CD4-positive, alpha-beta T cell treated with Interleukin-10 for 1 hour (primary cell): ENCODE data around the gene SMAD2.

Source experiments
- DNase-seq: peaks from one replicate; pipeline ENCODE4 v3.0.0-alpha.2; 2020

SMAD2 gene

GRCh38 chr18:47931718-47932103 lies 1.3 kb upstream of the SMAD2 start:
- DNase-seq, result peak; percentile 53

DNA sequence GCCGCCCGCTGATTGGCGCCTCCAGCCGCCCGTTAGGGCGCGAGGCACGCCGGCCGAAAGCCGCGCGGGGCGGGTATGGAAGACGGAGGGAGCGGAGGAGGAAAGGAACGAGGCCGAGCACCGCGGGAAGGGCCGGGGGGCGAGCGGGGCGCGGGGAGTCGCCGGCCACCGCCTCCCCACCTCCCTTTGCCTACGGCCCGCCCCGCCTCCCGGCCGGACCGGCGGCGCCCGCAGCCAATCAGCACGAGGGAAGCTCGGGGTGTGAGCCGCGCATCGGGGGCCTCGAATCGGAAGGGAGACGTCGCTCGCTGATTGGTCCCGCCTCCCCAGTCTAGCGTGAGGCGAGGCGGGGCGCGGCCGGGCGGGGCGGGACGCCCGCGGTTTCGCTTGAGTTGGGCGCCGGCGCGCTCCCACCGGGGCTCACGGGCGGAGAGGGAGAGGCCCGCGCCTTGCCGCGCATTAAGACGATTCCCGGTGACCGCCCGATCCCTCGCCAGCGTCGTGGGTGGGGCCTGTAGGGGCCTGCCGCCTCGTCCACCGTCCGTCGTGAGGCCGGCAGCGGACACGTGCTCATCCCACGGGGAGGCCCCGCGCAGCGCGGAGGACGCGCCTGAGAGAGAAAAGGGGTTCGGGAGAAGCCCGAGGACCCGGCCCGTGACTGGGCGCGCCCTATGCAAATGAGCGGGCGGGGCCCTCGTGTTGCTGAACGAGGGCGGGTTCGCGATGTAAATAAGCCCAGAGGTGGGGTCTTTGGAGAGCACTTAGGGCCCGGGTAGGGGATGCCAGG lies 665 bp upstream of the SMAD2 start:
- DNase-seq, result peak; percentile 95

DNA sequence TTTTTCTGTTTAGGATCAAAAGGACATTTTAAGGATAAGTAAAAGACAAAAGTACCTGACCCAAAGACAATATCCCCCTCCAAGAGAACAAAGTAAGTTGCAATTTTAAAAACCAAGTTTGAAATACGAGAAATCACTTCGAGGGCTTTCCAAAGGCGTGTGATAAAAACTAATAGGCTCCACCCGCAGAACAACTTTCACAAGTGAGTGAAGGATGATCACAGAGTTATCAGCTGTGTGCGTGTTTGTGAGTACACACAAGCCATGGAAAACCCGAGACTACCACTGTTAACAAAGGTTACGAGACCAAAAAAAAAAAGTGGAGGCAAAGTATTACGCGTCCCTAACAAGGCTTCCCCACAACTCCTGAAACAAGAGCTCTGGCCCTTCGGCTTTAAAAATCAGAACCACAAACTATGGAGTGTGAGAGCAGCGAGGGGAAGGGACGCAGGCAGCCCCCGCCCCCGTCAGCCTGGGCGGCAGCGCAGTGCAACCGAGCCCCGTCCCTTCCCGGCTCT lies 719 bp downstream of the SMAD2 start:
- DNase-seq, result peak; percentile 40

- peak; percentile 38 for DNase-seq
These were observed 2.0 kb downstream of the SMAD2 start for GRCh38 chr18:47928466-47928865.

DNA sequence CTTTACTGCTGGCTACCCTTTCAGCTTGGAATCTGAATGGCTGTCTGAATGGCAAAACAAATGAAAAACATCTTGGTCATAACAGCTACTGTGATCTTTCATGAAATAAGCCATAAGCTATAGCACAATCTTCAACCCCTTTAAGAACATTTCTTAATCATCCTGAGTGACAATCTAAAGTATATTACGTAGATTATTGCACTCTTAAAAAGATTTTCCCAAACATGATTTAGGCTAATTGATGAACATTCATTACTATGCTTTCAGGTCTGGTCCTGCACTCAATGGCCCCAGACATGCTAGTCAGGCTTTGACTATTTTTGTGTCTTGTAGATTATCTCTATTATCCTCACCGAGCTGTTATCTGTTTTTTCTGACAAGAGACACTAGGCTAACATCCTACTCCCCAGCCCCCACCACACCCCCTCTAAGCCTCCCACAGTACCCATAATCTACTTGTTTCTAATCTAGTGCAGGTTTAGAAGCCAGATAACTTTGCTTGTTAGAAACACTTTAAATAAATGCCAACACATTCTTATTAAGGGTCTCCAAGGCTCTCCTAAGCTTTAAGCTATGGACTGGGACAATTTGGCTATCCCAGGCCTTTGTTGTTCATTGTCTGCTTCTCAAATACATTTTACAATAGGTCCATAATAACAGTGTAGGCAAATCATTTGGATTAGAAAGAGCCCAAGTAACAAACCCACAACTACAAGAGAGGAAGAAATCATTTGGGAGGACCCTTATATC lies 4.2 kb downstream of the SMAD2 start:
- DNase-seq, result no peak

- DNase-seq, result no peak
These were observed 10.5 kb downstream of the SMAD2 start for GRCh38 chr18:47919916-47920315.

DNA sequence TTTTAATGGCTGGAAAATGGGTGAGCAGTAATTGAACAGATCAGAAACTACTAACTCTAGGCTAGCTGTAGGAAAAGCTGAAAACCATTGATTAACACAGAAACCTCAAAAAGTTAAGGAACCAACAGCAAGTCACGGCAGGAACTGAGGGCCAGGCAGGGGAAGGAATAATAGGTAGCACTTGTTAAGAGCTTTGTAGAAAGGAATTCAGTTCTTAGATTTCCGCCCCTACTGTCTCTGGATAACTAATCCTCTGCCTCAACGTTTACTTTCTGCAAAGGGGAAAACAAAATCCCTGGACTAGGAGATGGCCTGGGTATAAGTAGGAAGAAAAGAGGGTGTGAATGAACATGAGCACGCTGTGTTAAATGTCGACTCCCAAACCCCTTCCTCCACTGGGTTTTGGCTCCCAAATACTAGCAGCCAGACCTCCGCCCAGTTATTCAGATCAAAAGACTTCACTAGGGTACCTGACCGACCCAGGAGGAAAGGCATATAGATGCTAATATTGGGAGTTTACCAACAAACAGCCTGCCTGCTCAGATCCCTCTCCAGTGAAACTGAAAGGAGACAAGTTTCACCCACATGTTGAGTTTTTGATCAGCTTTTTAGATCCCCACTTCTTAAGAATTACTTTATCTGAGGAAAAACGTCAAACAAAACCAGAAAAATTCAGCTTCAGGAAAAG lies 12.4 kb downstream of the SMAD2 start:
- DNase-seq, result no peak

GRCh38 chr18:47915930-47916329 lies 14.5 kb downstream of the SMAD2 start:
- DNase-seq, result no peak

DNA sequence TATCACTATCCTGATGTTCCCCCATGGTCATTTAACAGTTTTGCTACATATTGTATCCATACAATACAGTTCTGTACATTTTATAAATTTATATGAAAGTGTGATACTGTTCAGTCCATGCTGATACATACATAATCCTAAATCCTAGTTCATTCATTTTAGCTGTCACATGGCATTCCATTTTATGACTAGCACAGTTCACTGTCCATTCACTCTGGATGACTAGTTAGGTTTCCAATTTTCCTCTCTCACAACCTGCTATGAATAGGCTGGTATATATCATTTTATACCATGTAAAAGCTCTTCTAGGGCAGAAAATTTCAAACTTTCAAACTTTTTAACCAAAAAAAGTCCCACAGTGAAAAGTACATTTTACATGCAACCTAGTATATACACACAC lies 15.2 kb downstream of the SMAD2 start:
- no peak for DNase-seq

- no peak for DNase-seq
These were observed 17.5 kb downstream of the SMAD2 start for GRCh38 chr18:47912794-47913585.

GRCh38 chr18:47912343-47912742 lies 18.1 kb downstream of the SMAD2 start:
- DNase-seq, result no peak

DNA sequence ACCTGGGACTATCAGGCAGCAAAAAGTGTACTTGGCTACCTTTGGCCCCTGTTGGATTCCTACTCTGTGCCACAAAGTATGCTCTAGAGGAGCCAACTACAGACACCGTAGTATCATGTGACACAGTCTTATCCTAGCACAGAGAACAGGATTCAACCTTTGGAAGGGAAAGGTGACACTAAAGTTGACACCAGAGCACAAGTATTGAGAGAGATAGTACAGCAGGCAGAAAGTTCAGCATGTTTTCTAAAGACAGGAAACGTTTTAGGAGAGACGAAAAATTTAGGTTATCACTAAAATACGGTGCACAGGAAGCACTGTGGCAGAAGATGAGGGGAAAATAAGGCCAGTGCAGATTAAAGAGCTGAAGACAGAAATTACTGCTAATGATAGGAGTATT lies 18.6 kb downstream of the SMAD2 start:
- DNase-seq, result no peak

- DNase-seq, result no peak
These were observed 21.0 kb downstream of the SMAD2 start for GRCh38 chr18:47909484-47909883.

DNA sequence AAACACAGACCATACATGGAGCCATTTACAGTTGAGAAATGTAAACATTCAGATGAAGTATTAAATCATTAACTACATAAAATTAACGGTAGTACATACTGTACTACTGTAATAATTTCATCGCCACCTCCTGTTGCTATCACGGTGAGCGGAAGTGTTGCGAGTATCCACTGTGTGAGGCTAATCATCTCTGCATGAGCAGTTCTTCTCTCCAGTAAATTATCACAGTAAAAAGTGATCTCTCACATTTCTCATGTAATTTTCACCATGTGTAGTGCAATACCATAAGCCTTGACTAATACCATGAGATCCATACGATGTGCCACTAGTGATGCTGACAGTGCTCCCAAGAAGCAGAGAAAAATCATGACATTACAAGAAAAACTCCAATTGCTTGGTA lies 21.9 kb downstream of the SMAD2 start:
- no peak for DNase-seq

DNA sequence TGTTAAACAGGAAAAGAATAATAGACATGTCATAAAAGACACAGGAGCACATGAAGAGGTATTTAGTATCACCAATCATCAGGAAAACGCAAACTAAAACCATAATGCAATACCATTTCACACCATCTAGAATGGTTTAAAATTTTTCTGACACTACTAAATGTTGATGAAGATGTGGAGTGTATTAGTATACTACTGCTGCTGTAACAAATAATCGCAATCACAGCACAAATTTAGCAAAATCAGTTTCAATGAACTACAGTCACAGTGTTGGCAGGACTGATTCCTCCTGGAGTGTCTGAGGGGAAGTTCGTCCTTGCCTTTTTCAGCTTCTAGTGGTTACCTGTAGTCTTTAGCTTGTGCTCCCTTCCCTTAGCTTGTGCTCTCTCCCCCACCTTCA lies 24.1 kb downstream of the SMAD2 start:
- no peak for DNase-seq

- no peak for DNase-seq
These were observed 26.6 kb downstream of the SMAD2 start for GRCh38 chr18:47903809-47904208.

- peak; percentile 42 for DNase-seq
These were observed 28.7 kb downstream of the SMAD2 start for GRCh38 chr18:47901624-47902362.

DNA sequence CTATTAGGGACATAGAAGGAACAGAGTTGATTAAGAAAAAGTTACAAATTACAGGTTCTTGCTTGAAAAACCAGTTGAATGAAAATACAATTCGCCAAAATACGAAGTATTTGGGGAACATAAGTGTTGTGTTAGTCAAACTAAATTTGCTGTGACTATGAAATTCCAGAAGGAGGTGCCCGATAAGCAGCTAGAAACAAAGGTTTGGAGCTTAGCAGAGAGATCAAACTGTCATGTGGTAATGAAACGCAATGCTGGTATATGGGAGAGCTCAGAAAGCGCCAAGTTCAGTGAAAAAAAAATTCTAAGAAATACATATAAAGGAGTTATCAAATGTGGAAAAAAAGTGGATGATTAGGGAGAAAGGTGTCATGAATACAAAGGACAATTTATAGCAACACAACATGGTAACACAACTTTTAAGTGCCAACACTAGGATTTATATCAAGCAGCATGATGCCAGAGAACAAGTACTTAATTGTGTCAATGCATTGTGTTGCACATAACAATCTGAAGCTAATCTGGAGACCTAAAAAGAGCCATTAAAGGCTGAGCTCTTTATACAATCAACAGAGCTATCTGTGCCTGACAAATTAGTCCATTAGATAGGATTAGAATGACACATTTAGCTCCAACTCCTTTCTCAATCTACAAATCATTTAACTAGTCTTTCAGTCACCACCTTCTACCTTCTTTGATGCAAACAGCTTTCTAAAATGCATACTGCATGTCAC lies 31.2 kb downstream of the SMAD2 start:
- DNase-seq, result no peak

DNA sequence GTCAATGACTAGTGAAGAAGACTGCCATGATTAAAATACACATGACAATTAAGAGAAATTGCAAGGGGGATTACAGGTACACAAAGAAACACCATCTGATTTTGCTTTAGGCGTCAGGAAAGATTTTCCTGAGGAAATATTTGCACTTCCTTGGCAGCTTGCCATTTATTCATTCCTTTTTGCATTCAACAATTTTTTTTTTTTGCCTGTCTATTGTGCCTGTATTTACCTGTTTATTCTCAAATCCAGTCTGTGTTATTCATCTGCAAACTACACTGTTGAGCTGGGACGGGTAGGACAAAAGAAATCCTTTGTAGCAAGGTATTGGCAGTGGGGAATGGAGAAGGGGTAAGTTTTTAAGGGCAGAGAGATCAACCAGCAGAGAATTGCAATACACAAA lies 31.8 kb downstream of the SMAD2 start:
- no peak for DNase-seq

- DNase-seq, result no peak
These were observed 32.4 kb downstream of the SMAD2 start for GRCh38 chr18:47898055-47898454.

DNA sequence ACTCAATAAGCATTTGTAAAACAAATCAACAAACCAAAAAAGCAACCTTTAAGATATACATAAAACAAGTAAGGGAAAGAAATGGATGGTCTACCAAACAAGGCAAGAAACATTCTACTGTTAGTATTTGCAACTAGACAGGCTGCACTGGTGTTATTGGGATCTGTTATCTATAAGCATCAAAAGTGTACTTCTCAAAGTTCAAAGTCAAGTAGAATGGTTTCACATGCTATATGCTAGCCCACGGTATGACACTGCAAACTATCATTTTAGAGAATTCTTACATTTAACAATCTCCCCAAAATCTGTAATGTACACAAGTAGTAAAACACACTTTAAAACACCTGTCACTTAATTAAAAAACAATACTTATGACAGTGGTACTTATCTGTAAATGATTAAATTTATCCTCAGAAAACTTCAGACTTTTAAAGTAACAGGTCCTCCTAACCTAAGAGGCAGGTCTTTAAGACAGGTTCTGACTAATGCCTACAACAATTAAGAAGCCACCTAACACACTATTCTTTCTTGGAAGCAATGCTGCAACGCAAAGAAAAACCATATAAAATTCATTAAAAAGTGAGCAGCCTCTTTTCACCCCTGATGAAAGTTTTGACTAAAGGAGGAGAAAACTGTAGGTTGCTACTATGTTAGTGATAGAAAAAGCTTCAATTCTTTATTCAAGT lies 34.8 kb downstream of the SMAD2 start:
- DNase-seq, result no peak
